GM19193 (cell line): ENCODE data around the gene SYNJ2.

Source experiments
- POLR2A ChIP-seq: IDR thresholded peaks from 4 replicates; pipeline ENCODE4 v1.6.1; 2011; ENCODE audit not compliant: insufficient read depth, insufficient read length; ENCODE audit errors: extremely low read depth

The SYNJ2 gene

DNA sequence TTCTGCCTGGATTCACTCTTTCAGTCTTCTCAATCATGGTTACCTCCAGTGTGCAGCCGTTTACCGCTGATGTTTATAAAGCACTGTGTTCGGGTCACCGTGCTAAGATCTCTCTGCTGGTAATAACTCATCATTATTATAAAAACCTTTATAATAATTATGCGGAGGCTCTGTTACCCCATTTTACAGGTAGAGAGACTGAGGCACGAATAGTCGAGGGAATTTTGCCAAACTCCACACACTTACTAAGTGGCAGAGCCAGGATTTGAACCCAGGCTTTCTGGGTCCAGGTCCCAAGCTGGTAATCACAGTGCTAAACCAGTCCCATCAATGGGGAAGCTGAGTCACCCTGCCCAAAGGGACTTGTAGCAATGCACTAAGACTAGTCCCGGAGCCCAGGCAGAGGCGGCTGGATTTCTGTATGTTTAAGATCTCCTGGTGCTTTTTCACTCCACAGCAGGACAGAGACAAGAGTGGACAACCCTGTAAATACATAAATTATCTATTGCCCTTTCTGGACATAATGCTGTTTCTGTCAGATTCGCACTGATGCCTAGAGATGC is 48.1 kb downstream of the SYNJ2 start:
- no peak for TF ChIP-seq POLR2A

DNA sequence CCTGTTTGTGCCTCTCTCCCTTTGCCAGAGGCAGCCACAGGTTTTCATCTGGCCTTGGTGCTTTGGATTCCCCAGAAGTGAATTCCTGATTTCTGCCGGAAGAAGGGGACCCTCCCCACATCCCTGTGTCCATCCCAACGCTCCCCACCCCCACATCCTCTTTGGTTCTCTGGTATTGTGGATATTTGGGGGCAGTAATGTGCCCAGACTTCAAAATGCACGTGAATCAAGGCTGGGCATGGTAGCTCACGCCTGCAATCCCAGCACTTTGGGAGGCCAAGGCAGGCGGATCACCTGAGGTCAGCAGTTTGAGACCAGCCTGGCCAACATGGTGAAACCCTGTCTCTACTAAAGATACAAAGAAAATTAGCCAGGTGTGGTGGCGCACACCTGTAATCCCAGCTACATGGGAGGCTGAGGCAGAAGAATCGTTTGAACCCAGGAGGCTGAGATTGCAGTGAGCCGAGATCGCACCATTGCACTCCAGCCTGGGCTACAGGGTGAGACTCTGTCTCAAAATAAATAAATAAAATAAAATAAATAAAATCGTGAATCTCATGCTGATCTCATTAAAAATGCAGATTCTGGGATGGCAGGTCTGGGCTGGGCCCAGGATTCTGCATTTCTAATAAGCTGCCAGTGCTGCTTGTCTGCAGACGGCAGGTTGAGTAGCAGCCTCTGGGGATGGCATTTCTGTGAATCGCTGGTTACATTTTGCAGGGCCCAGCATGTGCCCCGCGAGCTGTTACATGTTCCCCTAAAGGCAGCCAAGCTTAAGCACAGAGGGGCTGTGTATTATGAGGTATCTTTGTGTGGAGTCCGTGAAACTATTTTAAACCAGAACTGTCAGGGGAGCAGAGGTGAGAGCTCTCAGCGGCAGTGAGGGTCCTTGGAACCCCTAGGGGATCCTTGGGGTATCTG is 49.0 kb downstream of the SYNJ2 start:
- no peak for TF ChIP-seq POLR2A

- no peak for TF ChIP-seq POLR2A
These were observed 50.0 kb downstream of the SYNJ2 start for GRCh38 chr6:158031381-158032353.

DNA sequence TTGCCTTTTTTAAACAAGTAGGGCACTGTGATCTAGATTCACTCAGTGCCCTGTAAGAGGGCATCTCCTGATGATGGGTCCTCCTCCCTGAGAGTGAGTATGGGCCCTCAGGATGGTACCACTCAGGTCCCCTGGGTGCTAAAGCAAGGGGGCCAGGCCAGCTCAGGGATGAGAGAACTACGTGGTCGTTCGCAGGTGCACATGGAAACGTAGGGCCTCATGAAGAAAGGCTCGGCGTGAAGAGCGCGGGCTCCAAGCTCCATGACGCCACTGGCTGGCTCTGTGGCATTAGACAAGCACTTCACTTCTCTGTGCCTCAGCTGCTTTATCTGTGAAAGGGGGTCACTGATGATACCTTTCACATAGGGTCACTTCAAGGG is 50.7 kb downstream of the SYNJ2 start:
- TF ChIP-seq POLR2A = no peak

GRCh38 chr6:158033077-158033750 is 51.6 kb downstream of the SYNJ2 start:
- TF ChIP-seq POLR2A = no peak

DNA sequence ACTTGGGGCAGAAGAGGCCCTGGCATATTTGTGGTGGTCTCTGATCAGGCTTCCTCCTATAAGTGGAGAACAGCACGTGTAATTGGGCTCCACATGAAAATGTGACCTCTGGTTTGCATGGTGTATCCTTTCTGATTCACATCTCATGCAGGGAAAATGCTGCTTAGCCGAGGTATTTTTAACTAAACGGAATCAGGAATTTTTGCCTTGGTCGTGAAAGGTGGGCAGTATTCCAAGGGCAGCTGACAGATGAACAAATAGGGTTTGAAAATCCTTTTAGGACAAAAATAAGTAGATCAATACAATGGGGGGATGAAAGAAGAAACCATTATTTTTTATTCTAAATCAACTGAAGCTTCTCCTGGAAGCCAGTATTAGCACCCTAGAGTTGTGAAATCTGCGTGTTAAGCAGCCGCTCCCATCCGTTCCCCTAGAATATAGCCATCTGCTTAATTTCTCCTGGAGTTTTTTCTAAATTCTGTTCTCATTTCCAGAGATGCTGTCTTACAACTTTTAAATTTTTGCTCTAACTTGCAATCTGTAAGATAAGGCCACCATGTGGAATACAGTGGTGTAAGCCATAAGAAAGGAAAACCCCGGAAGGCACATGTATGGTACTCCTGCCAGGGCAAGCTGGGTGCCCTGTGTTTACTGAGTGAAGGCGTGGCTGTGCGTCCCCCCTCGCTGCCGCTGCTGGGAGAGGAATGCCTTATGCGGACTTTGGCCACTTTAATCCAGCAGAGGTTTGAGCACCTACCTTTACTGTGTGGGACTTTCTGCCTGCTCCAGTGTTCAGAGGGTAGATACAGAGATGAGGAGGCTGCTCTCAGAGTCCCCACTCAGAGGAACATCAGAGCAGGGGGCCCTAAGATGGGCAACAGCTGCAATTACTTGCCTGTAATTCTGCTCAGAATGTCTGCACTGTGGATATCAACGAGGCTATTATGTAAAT is 52.4 kb downstream of the SYNJ2 start:
- no peak for TF ChIP-seq POLR2A

- TF ChIP-seq POLR2A = no peak
These were observed 54.6 kb downstream of the SYNJ2 start for GRCh38 chr6:158036261-158036660.

DNA sequence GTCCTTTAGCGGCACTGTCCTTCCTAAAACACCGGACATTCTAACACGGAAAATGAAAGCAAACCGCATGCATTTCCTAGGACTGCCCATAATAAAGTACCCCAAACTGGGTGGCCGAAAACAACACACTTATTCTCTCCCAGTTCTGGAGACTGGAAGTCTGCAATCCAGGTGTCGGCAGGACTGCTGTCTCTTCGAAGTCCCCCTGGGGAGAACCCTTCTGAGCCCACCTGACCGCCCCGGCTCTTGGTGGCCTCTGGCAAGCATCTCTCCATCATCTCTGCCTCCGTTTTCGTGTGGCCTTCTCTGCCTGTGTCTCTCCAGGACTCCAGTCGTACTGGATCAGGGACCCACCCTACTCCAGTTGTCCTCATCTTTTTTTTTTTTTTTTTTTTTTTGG is 55.4 kb downstream of the SYNJ2 start:
- TF ChIP-seq POLR2A = no peak

- TF ChIP-seq POLR2A = no peak
These were observed 56.1 kb downstream of the SYNJ2 start for GRCh38 chr6:158037771-158038170.

DNA sequence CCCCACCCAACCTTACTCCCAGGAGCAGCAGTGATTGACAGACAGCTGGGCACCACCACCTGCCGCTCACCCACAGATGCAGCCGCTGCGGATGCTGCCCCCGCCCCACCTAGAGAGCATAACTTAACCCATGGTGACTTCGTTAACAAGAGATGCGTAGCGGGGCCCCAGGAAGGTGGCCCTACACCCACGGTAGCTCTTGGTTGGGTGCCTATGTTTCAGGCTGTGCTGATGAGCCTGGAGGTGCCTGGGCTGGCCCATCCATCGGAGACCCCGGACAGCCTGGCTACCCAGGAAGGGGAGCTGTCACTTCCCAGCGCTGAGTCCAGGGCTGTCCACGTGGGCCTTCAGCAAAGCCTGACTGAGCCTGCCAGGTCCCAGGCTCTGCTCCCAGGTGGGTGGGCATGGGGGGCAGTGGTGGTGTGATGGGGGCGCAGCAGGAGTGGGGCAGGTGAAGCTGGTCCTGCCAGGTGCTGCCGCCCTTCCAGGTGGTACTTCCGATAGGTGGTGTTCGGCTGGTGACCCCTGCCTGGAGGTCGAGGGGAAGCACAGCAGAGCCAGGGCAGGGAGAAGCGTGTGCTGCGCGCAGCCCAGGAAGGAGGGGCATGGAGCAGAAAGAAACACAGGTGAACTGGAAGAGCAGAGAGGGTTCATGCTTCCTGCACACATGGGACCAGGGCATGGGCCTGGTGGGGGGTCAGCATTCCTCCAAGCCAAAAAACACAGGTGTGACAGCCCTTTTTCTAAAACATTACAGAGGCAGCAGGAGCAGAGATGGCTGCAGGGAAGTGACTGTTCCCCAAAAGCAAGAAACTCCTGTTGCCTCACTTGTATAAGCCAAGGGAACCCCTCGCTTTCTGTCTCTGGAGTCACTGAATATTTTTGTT is 56.9 kb downstream of the SYNJ2 start:
- no peak for TF ChIP-seq POLR2A

- TF ChIP-seq POLR2A = no peak
These were observed 57.5 kb downstream of the SYNJ2 start for GRCh38 chr6:158039178-158039557.

DNA sequence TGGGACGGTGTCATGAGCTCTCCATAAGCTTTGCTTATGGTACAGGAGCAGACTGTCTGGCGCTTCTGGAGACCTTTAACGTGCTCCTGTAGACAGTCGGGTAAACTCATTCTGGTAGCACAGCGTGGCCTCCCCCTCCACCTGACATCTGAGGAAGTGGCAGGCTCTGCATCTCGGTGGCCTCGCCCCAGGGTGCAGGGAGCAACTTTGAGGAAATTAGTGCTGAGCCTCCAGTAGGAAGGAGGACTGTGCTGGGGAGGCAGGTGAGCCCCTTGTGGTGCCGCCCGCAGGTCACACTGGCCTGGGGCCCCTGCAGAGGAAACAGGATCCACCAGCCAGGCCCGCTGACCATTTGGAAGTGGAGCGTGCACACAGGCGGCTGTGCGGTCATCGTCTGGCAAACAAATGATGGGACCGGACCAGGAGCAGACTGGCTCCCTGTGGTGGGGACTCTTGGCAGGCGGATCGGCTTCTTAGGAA is 57.9 kb downstream of the SYNJ2 start:
- no peak for TF ChIP-seq POLR2A

- TF ChIP-seq POLR2A = no peak
These were observed 58.6 kb downstream of the SYNJ2 start for GRCh38 chr6:158040051-158040803.
